ENCODE results near the gene RNF148. TPM values are rescaled to one million over a fixed set of nuclear protein-coding genes. Genes with fewer than 3 reads are reported as not detected.

The RNF148 gene, protein sequence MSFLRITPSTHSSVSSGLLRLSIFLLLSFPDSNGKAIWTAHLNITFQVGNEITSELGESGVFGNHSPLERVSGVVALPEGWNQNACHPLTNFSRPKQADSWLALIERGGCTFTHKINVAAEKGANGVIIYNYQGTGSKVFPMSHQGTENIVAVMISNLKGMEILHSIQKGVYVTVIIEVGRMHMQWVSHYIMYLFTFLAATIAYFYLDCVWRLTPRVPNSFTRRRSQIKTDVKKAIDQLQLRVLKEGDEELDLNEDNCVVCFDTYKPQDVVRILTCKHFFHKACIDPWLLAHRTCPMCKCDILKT
- not detected for polyA plus RNA-seq (2013, experiment 1 of 2; ENCODE audit: insufficient read length)
- polyA plus RNA-seq (2013, experiment 2 of 2; ENCODE audit: insufficient read length) = not detected

GRCh38 chr7:122702872-122703510 is at the start of gene RNF148:
Gene RNF148 (minus strand): TSS chr7:122702922. CDS start chr7:122702750, 172 bp downstream.
- no peak for DNase-seq

- no peak for DNase-seq
These were observed 47.7 kb upstream of the RNF148 start for GRCh38 chr7:122750389-122750788.

- DNase-seq = no peak
These were observed 45.5 kb upstream of the RNF148 start for GRCh38 chr7:122748195-122748594.

- DNase-seq = no peak
These were observed 44.2 kb upstream of the RNF148 start for GRCh38 chr7:122746948-122747347.

DNA sequence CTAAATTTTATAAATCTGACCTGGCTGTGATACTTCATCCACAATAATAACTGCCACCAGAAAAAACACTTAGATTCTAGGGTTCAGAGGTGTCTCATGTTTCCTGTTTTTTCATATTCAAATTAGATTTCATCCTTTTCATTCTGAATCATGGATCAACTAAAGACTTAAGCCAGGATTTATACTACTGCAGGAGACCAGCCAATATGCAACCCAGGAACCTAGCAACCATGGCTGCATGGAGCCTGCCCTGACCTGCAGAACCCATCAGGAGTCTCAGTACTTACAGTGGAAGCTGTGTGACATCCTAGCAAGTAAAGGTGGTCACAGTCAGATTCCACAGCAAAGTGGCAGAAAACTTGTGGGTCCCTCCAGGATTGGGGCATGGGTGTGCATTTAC is 40.5 kb upstream of the RNF148 start:
- no peak for DNase-seq

DNA sequence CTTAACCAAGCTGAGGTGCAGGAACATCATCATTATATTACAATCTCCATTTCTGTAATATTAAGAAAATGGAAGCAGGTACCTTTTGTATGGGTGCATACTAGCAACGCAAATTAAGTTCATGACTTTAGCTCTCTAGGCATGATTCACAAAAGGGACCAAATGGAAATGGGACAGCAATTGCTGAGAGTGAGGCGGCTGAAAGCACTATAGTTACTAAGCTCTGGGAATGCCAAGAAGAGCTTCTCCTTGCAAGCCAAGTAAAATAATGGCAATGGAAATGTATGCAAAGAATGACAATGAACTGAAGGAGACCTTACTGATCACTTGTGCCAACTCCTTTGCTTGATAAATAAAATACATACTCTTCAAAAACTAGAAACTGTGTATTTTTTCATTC is 36.2 kb upstream of the RNF148 start:
- DNase-seq = no peak

- no peak for DNase-seq
These were observed 33.5 kb upstream of the RNF148 start for GRCh38 chr7:122736183-122736582.

DNA sequence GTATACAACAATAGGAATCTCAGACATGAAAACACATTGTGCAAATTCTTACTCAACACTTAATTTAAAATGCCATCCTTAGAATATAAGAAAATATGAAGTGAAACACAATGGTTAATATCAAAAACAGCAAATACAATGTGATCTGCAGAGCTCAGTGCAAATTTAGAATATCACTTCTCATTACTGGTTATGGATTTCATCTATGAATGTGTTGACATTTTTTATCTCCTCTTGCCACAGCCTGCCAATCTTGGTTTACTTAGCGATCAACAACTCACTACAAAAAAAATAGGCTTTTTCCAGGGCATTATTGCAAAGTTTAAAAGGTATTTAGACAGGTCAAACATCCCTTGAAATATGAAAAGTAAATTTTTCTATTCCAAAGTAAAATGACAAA is 25.0 kb upstream of the RNF148 start:
- no peak for DNase-seq

DNA sequence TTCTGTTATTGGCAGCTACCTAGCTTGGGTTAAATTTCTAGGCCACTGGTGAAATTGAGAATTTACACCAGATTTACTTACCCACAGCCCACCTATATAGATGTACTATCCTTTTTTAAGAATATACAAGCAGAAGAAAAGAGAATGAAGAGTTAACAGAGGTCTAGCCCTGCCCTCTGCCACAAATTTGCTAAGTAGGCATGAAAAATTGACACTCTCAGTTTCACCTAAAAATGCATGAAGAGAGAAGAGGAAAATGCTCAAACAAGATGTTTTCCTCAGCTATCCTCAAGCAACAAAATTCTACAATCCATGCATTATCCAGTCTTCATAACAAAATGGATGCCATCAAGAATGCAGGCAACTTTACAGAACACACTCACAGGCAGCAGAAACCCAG is 24.6 kb upstream of the RNF148 start:
- no peak for DNase-seq

- no peak for DNase-seq
These were observed 24.2 kb upstream of the RNF148 start for GRCh38 chr7:122726881-122727280.

GRCh38 chr7:122724366-122724765 is 21.6 kb upstream of the RNF148 start:
- DNase-seq = no peak

- DNase-seq = no peak
These were observed 16.4 kb upstream of the RNF148 start for GRCh38 chr7:122719010-122719578.

DNA sequence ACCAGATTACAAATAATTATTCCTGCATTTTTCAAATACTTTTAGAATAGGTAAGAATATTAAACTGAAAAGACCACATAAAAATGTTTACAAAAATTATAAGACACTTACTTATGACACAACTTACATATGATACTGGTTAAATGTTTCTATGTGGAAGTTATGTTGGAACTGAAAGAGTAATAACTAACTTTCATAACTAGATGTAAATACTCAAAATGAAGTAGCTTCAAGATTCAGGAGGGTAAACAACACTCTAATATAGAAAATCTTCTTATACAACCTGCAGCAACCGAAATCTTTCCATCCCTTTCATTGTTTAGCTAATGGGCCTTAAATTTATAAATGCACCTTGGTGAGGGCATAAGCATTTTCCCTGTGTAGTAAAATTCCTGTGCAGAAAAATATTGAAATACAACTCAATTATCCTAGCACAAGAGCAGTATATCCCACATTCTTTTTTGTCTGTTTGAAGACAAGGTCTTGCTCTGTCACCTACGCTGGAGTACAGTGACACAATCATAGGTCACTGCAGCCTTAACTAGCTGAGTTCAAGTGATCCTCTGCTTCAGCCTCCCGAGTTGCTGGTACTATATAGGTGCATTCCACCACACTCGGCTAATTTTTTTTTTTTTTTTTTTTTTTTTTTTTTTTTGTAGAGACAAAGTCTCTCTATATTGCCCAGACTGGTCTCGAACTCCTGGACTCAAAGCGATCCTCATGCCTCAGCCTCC is 14.8 kb upstream of the RNF148 start:
- no peak for DNase-seq

- no peak for DNase-seq
These were observed 12.5 kb upstream of the RNF148 start for GRCh38 chr7:122715183-122715582.

- no peak for DNase-seq
These were observed 8.2 kb upstream of the RNF148 start for GRCh38 chr7:122710916-122711315.

- no peak for DNase-seq
These were observed 7.4 kb upstream of the RNF148 start for GRCh38 chr7:122709930-122710646.

DNA sequence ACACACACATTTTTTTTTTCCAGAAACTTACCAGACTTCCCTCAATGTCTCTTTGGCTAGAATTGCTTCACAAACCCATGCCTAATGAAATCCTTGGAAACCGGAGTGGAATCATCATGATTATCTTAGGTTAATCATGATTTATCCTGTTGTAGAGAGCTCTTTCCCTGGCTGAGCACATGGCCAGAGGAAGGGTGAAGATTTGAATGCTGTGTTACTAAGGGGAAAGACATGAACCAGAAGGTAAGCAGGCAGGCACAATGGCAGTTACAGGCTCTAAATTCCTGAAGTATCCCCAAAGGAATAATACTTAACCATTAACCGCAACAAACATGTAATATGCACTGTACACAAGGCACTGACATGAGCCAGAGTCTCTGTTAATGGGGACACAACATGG is 4.1 kb upstream of the RNF148 start:
- no peak for DNase-seq

DNA sequence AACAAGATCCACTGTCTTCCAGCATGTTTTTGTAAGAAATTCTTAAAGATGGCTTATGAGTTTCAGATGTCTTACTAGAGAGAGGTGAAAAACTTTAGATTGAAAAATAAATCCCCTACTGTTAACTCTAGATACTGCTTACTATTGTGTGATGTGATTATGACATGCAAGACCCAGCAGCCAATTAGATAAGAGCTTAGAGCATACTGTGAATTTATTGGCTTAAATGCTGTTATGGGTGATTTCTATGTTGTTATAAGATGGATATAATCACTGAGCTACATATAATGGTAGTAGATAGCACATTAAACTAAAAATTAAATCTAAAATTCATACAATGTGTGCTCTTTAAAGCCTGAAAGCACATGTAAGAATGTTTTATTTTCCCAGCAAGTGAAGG is 3.7 kb downstream of the RNF148 start, which contains the start of gene RNF133:
TSS of gene RNF133 (minus strand) at position 101 of the 400 bp plus-strand sequence. CDS start 199 bp downstream, outside the sequence.
- DNase-seq = no peak

DNA sequence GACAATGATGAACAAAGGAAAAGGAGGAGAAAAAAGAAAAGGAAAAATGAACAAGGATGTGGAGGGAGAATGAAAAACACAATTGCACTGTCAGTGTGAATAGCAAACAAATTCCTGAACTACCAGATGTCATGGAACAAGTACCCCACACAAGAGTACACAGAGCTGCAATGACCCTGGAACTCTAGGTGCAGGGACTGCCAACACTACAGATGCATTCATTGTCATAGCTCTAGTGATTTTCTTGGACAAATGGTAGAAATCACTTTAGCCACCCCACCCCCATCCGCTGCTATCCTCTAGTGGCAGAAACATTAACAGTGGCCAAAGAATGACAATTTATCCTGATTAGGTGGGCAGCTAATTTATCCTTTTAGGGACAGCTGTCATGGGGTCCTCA is 6.9 kb downstream of the RNF148 start:
- DNase-seq = no peak

DNA sequence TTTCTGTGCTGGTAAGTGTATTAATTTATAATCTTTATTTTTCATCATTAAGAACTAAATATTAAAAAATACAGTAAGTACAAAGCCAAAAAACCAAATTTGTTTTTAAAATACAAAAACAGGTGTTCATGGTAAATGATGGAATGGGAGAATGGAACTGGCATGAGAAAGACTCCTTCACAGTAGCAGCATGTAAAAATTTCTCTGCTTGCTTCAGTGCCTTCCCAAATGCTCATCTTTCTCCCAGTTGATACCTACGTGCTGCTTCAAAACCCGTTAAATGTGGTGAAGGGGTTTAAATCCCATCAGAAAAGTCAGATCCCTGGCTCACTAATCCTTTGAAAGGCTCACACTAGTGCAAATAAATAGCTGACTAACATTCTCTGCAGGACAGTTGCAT is 8.0 kb downstream of the RNF148 start:
- DNase-seq = no peak

DNA sequence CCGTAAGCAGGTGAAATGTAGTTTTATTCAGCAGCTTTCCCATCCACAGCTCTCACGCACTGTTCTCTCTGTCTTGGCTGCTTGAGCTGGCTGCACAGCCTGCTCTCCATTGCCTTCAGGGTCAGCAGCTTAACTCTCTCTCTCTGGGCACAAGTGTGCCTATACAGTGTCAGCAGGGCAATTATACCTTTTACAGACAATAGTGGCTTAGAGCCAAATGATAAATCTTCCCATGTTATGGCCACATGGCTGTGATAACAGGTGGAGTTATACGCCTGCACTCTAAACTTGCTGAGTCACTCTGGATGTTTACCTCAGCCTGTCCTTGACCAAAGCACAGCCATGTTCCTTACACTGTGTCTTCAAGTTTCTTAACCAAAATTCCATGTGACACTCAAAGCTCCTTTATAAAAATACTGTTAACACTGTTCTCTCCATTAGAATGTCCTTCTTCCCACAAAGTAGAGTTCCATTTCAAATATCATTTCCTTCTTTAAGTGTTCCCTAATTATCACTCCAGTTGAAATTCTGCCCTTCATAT is 9.9 kb downstream of the RNF148 start:
- no peak for DNase-seq
